Endothelial cell of umbilical vein (primary cell): ENCODE measurements around the gene MIS12. TPM values are rescaled to one million over a fixed set of nuclear protein-coding genes. Genes with fewer than 3 reads are reported as not detected.

Experiments
- BruUV-seq: library from RNA; stranded (reverse); fragments of 400-500 nt; replicated peaks from 2 replicates; lab custom pipeline; 2021; lab: Mats Ljungman, UMichigan
- CTCF ChIA-PET: fragments of 300-600, 350-600 bp; sonication (Branson Sonifier 250); formaldehyde crosslinking; loops from one replicate; lab custom pipeline; 2021; ENCODE audit warnings: antibody characterized with exemption, inconsistent platforms; lab: Charles Lee
- POLR2A ChIA-PET: fragments of 300-600, 350-600 bp; sonication (Branson Sonifier 250); formaldehyde crosslinking; loops from one replicate; lab custom pipeline; 2021; ENCODE audit warnings: antibody characterized with exemption, inconsistent platforms; lab: Charles Lee
- DNase-seq: peaks from one replicate; pipeline ENCODE4 v3.0.0-alpha.2; 2011; ENCODE audit warnings: low read depth, low spot score
- FAIRE-seq: peaks from 2 replicates; lab custom pipeline; 2011; peaks lifted over from hg19 to GRCh38; lab: Jason Lieb, UNC
- H2AFZ ChIP-seq: 2 replicates; pipeline ENCODE4 v1.6.0; 2012; ENCODE audit warnings: low read depth, low read length, control low read depth, inconsistent platforms
- H3K27ac ChIP-seq: 2 replicates; pipeline ENCODE4 v1.5.1; 2011; ENCODE audit warnings: low read depth, mild to moderate bottlenecking, control low read depth, low read length, moderate library complexity; ENCODE audit not compliant: insufficient read depth
- H3K27me3 ChIP-seq, 2 experiments: 2 replicates each; pipeline versions ENCODE4 v1.6.0 to v1.6.1; 2011; ENCODE audit warnings: low read length in 2 of 2, mixed read lengths in 1 of 2; ENCODE audit not compliant: control insufficient read depth in 2 of 2, insufficient read depth in 2 of 2
- H3K36me3 ChIP-seq, 2 experiments: 2 replicates in 1 of 2; 3 replicates in 1 of 2; pipeline ENCODE4 v1.5.1; 2011; ENCODE audit warnings: low read length in 2 of 2, mild to moderate bottlenecking in 1 of 2, moderate library complexity in 1 of 2; ENCODE audit not compliant: control insufficient read depth in 2 of 2, insufficient read depth in 2 of 2; ENCODE audit errors: extremely low read depth in 1 of 2
- H3K4me1 ChIP-seq: 3 replicates; pipeline ENCODE4 v1.5.1; 2011; ENCODE audit warnings: mild to moderate bottlenecking, low read length; ENCODE audit not compliant: control insufficient read depth, insufficient read depth; ENCODE audit errors: extremely low read depth
- H3K4me2 ChIP-seq: 2 replicates; pipeline ENCODE4 v1.6.1; 2011; ENCODE audit warnings: low read length, control low read depth, mixed read lengths; ENCODE audit not compliant: insufficient read depth
- H3K4me3 ChIP-seq, 3 experiments: fragments of 200-600 bp in 1 of 3; sonication (generic), shearing (Covaris generic) in 1 of 3; replicated peaks in 1 of 3; 2 replicates each; pipeline ENCODE4 v1.5.1; 2011 to 2016; ENCODE audit warnings: control low read depth in 3 of 3, low read length in 3 of 3, mild to moderate bottlenecking in 2 of 3, inconsistent platforms in 1 of 3, low read depth in 1 of 3, moderate library complexity in 1 of 3; ENCODE audit not compliant: insufficient read depth in 1 of 3
- H3K79me2 ChIP-seq: 2 replicates; pipeline ENCODE4 v1.6.0; 2012; ENCODE audit warnings: low read length, inconsistent platforms; ENCODE audit not compliant: control insufficient read depth, insufficient read depth
- H3K9ac ChIP-seq: replicated peaks from 2 replicates; pipeline ENCODE3; 2011; ENCODE audit warnings: low read length, control low read depth; ENCODE audit not compliant: insufficient read depth; ENCODE audit errors: extremely low read depth
- H3K9me1 ChIP-seq: replicated peaks from 3 replicates; pipeline ENCODE4 v1.6.0; 2011; ENCODE audit warnings: mild to moderate bottlenecking, low read length; ENCODE audit not compliant: control insufficient read depth, insufficient read depth; ENCODE audit errors: extremely low read depth
- H3K9me3 ChIP-seq: replicated peaks from 2 replicates; pipeline ENCODE4 v1.5.1; 2012; ENCODE audit warnings: low read length, inconsistent platforms; ENCODE audit not compliant: control insufficient read depth, insufficient read depth
- H4K20me1 ChIP-seq: replicated peaks from 2 replicates; pipeline ENCODE3; 2011; ENCODE audit warnings: mild to moderate bottlenecking, low read length; ENCODE audit not compliant: control insufficient read depth, insufficient read depth; ENCODE audit errors: extremely low read depth
- EZH2 ChIP-seq: IDR thresholded peaks from 2 replicates; pipeline ENCODE4 v1.6.1; 2012; ENCODE audit warnings: borderline replicate concordance, low read depth, mild to moderate bottlenecking, moderate library complexity, low read length, inconsistent platforms; ENCODE audit not compliant: severe bottlenecking
- FOS ChIP-seq: IDR thresholded peaks from 2 replicates; pipeline ENCODE4 v1.6.1; 2011; ENCODE audit warnings: mild to moderate bottlenecking, low read length, moderate library complexity, borderline replicate concordance; ENCODE audit not compliant: insufficient read depth
- GATA2 ChIP-seq: IDR thresholded peaks from 2 replicates; pipeline ENCODE4 v1.7.0; 2011; ENCODE audit warnings: low read depth, mild to moderate bottlenecking, moderate library complexity, mixed read lengths, low read length; ENCODE audit not compliant: insufficient read length, insufficient read depth
- JUN ChIP-seq: IDR thresholded peaks from 2 replicates; pipeline ENCODE4 v1.6.1; 2011; ENCODE audit warnings: borderline replicate concordance, low read depth; ENCODE audit not compliant: insufficient read length, insufficient read depth
- MYC ChIP-seq: IDR thresholded peaks from one replicate; pipeline ENCODE4 v1.6.1; 2011; ENCODE audit warnings: mild to moderate bottlenecking, low read depth, low read length
- POLR2A ChIP-seq: IDR thresholded peaks from 2 replicates; pipeline ENCODE4 v1.6.1; 2012; ENCODE audit warnings: low read depth, mild to moderate bottlenecking, control low read depth, low read length
- POLR2AphosphoS5 ChIP-seq: IDR thresholded peaks from 2 replicates; pipeline ENCODE4 v1.6.1; 2012; ENCODE audit warnings: low read depth, mild to moderate bottlenecking, control low read depth, low read length, moderate library complexity; ENCODE audit not compliant: insufficient read depth
- dilution Hi-C: fragments of 300-500 bp; cut with MboI; formaldehyde crosslinking; loops from one replicate; pipeline ENCODE4 v1.15.0; 2019; ENCODE audit warnings: low sequenced_read_pairs; ENCODE audit not compliant: extremely low pct_ligation_motif_present
- intact Hi-C: fragments of 100-400 bp; cut with micrococcal nuclease; formaldehyde crosslinking; loops from one replicate; pipeline ENCODE4 v1.10.0; 2022
- polyA plus RNA-seq, 4 experiments: library from polyadenylated mRNA; depleted of rRNA in 3 of 4; stranded (reverse) in 3 of 4; unstranded in 1 of 4; fragments of >200 nt; gene quantifications; 2 replicates each; pipeline versions ENCODE4 v1.2.1 to v1.2.3, GENCODE V29; 2011 to 2012; ENCODE audit warnings: missing spikeins in 1 of 4
- total RNA-seq: library from RNA; stranded (reverse); gene quantifications from 2 replicates; pipeline ENCODE4 v1.2.3, GENCODE V29; 2021
- TF ChIP-seq, protein P1 (sequence below): IDR thresholded peaks from 2 replicates; pipeline ENCODE4 v1.6.1; 2011; ENCODE audit not compliant: insufficient read depth, insufficient read length

Gene MIS12
- total and polyA plus RNA-seq, 2 donors (not counting 3 experiments of a cell fraction or from before 2014, with no cell fraction given) = 8.3 to 20.1 TPM

DNA sequence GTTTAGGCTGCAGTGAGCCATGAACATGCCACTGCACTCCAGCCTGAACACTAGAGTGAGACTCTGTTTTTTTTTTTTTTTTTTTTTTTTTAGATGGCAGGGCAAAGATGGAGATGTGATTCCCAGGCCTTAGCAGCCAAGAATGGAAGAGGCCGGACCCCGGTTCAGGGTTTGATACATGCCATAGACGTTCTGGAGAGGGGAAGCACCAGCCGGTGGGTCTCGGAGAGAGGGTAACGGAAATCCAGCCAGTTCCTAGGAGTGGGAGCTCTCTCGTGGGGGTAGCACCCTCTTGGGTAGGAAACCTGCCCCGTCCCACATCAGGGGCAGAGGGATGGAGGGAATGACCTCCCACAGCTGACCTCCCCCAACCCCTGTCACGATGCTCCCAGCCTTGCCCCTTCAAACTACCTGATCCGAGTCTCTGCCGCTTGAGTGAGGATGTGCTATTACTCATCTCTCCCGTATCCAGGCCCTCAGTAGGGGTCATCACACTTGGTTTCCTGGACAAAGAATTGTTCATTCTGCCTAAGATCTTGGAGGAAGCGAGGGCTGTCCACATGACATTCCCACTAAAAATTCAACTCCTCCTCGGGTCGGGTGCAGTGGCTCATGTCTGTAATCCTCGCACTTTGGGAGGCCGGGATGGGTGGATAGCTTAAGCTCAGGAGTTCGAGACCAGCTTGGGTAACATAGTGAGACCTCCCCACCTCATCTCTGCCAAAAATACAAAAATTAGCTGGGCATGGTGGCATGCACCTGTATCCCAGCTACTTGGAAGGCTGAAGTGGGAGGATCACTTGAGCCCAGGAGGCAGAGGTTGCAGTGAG, 47.3 kb downstream of the MIS12 start:
- Histone ChIP-seq H3K27me3 (no peaks in the 10 kb centered on the region), H3K36me3 (peaks cover 11 to 53% of the 10 kb centered on the region in 2 experiments), H3K4me1 (peaks cover 9% of the 10 kb centered on the region), H3K9me1 (no peaks in the 10 kb centered on the region), H3K4me3 (no peak overlapping the region), H2AFZ (no peak overlapping the region), H4K20me1 (no peaks in the 10 kb centered on the region), H3K4me2 (no peak overlapping the region), H3K9me3 (no peaks in the 10 kb centered on the region), H3K9ac (no peak overlapping the region), H3K27ac (peak overlapping the region; percentile 16), H3K79me2 (no peaks in the 10 kb centered on the region)
- POLR2A ChIA-PET = interaction anchor here (0.6 kb wide), 1 partner anchor 34 kb away, joined by 9 read pairs; no protein-coding TSS in a partner anchor
- no TSS peak for BruUV-seq
- dilution Hi-C loops = no loop called here
- TF ChIP-seq GATA2 (no peak), JUN (no peak)
- TF ChIP-seq, protein P1, sequence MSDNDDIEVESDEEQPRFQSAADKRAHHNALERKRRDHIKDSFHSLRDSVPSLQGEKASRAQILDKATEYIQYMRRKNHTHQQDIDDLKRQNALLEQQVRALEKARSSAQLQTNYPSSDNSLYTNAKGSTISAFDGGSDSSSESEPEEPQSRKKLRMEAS = no peak
- FAIRE-seq (peak; percentile 58), DNase-seq (peak; percentile 35)
- CTCF ChIA-PET = no interaction called here
- intact Hi-C loops = no loop called here

DNA sequence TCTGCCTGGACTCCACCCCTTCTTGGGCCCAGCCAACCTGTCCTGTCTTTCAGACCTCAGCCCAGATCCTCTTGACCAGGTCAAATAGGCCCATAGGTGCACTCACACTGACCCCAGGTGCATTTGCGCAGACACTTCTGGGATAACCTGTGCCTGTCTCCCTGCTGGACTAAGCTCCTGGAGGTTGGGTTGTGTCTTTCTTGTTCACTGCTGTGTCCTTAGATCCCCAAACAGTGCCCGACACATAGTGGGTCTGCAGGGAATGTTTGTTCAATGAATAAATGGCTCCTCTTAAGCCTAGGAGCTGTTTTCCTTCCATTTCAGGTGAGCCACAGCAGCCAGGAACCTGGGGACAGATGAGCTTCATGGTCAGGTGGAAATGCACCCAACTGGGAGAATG, 49.1 kb downstream of the MIS12 start:
- Histone ChIP-seq H4K20me1 (no peaks in the 10 kb centered on the region), H3K4me1 (peaks cover 9% of the 10 kb centered on the region), H3K4me2 (no peak overlapping the region), H3K4me3 (no peak overlapping the region), H3K27ac (no peak overlapping the region), H2AFZ (no peak overlapping the region), H3K9ac (no peak overlapping the region), H3K79me2 (no peaks in the 10 kb centered on the region), H3K27me3 (no peaks in the 10 kb centered on the region), H3K9me1 (no peaks in the 10 kb centered on the region), H3K36me3 (peaks cover 7 to 56% of the 10 kb centered on the region in 2 experiments), H3K9me3 (no peaks in the 10 kb centered on the region)
- FAIRE-seq = no peak
- intact Hi-C loops = no loop called here
- dilution Hi-C loops = no loop called here
- POLR2A ChIA-PET = no interaction called here
- TF ChIP-seq MYC (no peak), FOS (no peak), JUN (no peak), EZH2 (no peak), POLR2AphosphoS5 (no peak), POLR2A (no peak)
- TF ChIP-seq, protein P1 = no peak
- CTCF ChIA-PET = no interaction called here
- DNase-seq = no peak
- no TSS peak for BruUV-seq
